ENCODE data around the gene SFSWAP.

DNA sequence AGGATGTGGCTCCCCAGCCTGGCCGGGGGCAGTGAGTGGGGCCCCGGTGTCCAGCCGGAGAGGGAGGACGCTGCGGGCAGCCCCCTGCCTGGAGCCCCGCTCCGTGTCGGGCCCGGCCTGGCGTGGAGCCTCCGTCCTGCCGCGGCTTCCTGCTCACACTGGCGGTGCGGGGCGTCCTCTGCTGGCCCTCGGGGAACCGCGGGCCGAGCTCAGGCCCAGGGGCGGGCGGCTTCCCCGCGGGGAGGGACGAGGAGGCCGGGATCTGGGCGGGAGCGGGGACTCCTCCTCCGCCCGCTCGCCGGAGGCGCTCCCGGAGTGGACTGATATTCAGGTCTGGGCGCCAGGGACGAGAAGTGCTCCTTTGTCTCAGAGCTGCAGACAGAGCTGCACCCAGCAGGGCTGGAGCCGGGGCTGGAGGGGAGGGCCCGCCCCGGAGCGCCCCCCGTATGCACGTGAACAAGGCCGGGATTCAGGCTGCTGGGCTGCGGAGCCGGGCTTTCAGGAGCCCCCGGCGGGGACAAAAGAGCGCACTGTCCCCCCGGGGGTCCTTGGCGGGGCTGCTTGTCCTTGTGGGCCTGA is 119.5 kb downstream of the SFSWAP start:
- no peak for TF ChIP-seq GATA2 (IDR thresholded peaks at IDR 0.05; ENCODE audit: low read depth, low read length)
- TF ChIP-seq GATA3 (IDR thresholded peaks at IDR 0.05; ENCODE audit: low read depth, low read length): no peak

Measured in SH-SY5Y (cell line).